Measurements from ENCODE around the gene PPP6R2. TPM values are rescaled to one million over a fixed set of nuclear protein-coding genes. Genes with fewer than 3 reads are reported as not detected.
"Not testable (repeated sequence)": the region's sequence is repeated elsewhere in the genome, so short reads cannot be mapped to it uniquely, and the experiment has no call there.

Gene PPP6R2
- polyA plus RNA-seq, 1 donor (not counting 4 experiments of a cell fraction or from before 2014, with no cell fraction given) = 19.8 TPM

- H3K9me3 ChIP-seq (ENCODE audit: control insufficient read depth, low read depth, low read length) = no peaks in the 10 kb centered on the region
- no peak overlapping the region for H3K27ac ChIP-seq (ENCODE audit: control insufficient read depth, insufficient read depth, low read length)
- dilution Hi-C loops (cut with MboI; ENCODE audit: extremely low pct_ligation_motif_present, low sequenced_read_pairs) = no loop called here
- H3K9me1 ChIP-seq (ENCODE audit: control insufficient read depth, extremely low read depth, insufficient read depth, low read length) = peaks cover 4% of the 10 kb centered on the region
- no peaks in the 10 kb centered on the region for H3K27me3 ChIP-seq (ENCODE audit: control insufficient read depth, extremely low read depth, insufficient read depth, low read length)
- H3K36me3 ChIP-seq (ENCODE audit: control insufficient read depth in 2 of 2, extremely low read depth in 1 of 2, insufficient read depth in 2 of 2, low read length in 2 of 2) = peaks cover 14 to 15% of the 10 kb centered on the region in 2 experiments
- FAIRE-seq = no peak
- peaks cover 12% of the 10 kb centered on the region for H4K20me1 ChIP-seq (ENCODE audit: control insufficient read depth, extremely low read depth, insufficient read depth, low read length)
- no peak overlapping the region for H2AFZ ChIP-seq (ENCODE audit: control insufficient read depth, low read length)
- peaks cover 77% of the 10 kb centered on the region for H3K79me2 ChIP-seq (ENCODE audit: control insufficient read depth, insufficient read depth, low read length)
- H3K4me1 ChIP-seq (ENCODE audit: control insufficient read depth, extremely low read depth, insufficient read depth, low read length) = no peaks in the 10 kb centered on the region
- DNase-seq (ENCODE audit: low read depth, low spot score) = no peak
- TF ChIP-seq EZH2 (IDR thresholded peaks at IDR 0.05; ENCODE audit: low read length) = no peak
- TF ChIP-seq CTCF (optimal IDR thresholded peaks at IDR 0.05 in 1 of 3, IDR thresholded peaks at IDR 0.05 in 1 of 3, conservative IDR thresholded peaks at IDR 0.05 in 1 of 3; ENCODE audit: extremely low read depth in 1 of 3, insufficient read depth in 2 of 3, low read length in 3 of 3) = no peak
- H3K4me2 ChIP-seq (ENCODE audit: control insufficient read depth, extremely low read depth, insufficient read depth, low read depth, low read length) = no peak overlapping the region
- no peak overlapping the region for H3K9ac ChIP-seq (ENCODE audit: control insufficient read depth, extremely low read depth, insufficient read depth, low read length)
- H3K4me3 ChIP-seq (ENCODE audit: control insufficient read depth in 2 of 3, extremely low read depth in 1 of 3, insufficient read depth in 2 of 3, low read depth in 1 of 3, low read length in 3 of 3) = no peak overlapping the region
Measured at GRCh38 chr22:50361688-50362087, 18.6 kb downstream of the PPP6R2 start.

GRCh38 chr22:50363166-50363802 lies 20.2 kb downstream of the PPP6R2 start:
- DNase-seq (ENCODE audit: low read depth, low spot score) (no peak), FAIRE-seq (no peak)
- H3K9me1 ChIP-seq (ENCODE audit: control insufficient read depth, extremely low read depth, insufficient read depth, low read length) = peaks cover 4% of the 10 kb centered on the region
- H3K27me3 ChIP-seq (ENCODE audit: control insufficient read depth, extremely low read depth, insufficient read depth, low read length) = no peaks in the 10 kb centered on the region
- H3K4me2 ChIP-seq (ENCODE audit: control insufficient read depth, extremely low read depth, insufficient read depth, low read depth, low read length) = no peak overlapping the region
- no peak overlapping the region for H3K9ac ChIP-seq (ENCODE audit: control insufficient read depth, extremely low read depth, insufficient read depth, low read length)
- peaks cover 70% of the 10 kb centered on the region for H3K79me2 ChIP-seq (ENCODE audit: control insufficient read depth, insufficient read depth, low read length)
- no peaks in the 10 kb centered on the region for H3K4me1 ChIP-seq (ENCODE audit: control insufficient read depth, extremely low read depth, insufficient read depth, low read length)
- H2AFZ ChIP-seq (ENCODE audit: control insufficient read depth, low read length) = no peak overlapping the region
- peaks cover 12% of the 10 kb centered on the region for H4K20me1 ChIP-seq (ENCODE audit: control insufficient read depth, extremely low read depth, insufficient read depth, low read length)
- no peak overlapping the region for H3K4me3 ChIP-seq (ENCODE audit: control insufficient read depth in 2 of 3, extremely low read depth in 1 of 3, insufficient read depth in 2 of 3, low read depth in 1 of 3, low read length in 3 of 3)
- no peaks in the 10 kb centered on the region for H3K9me3 ChIP-seq (ENCODE audit: control insufficient read depth, low read depth, low read length)
- dilution Hi-C loops (cut with MboI; ENCODE audit: extremely low pct_ligation_motif_present, low sequenced_read_pairs) = no loop called here
- H3K27ac ChIP-seq (ENCODE audit: control insufficient read depth, insufficient read depth, low read length) = no peak overlapping the region
- peaks cover 14 to 17% of the 10 kb centered on the region in 2 experiments for H3K36me3 ChIP-seq (ENCODE audit: control insufficient read depth in 2 of 2, extremely low read depth in 1 of 2, insufficient read depth in 2 of 2, low read length in 2 of 2)
- TF ChIP-seq CTCF (optimal IDR thresholded peaks at IDR 0.05 in 1 of 3, IDR thresholded peaks at IDR 0.05 in 1 of 3, conservative IDR thresholded peaks at IDR 0.05 in 1 of 3; ENCODE audit: extremely low read depth in 1 of 3, insufficient read depth in 2 of 3, low read length in 3 of 3) (no peak), EZH2 (IDR thresholded peaks at IDR 0.05; ENCODE audit: low read length) (no peak)

- H3K9me1 ChIP-seq (ENCODE audit: control insufficient read depth, extremely low read depth, insufficient read depth, low read length); H3K4me3 ChIP-seq (ENCODE audit: control insufficient read depth in 2 of 3, extremely low read depth in 1 of 3, insufficient read depth in 2 of 3, low read depth in 1 of 3, low read length in 3 of 3); H3K4me1 ChIP-seq (ENCODE audit: control insufficient read depth, extremely low read depth, insufficient read depth, low read length); dilution Hi-C loops (cut with MboI; ENCODE audit: extremely low pct_ligation_motif_present, low sequenced_read_pairs); H3K9me3 ChIP-seq (ENCODE audit: control insufficient read depth, low read depth, low read length); H3K9ac ChIP-seq (ENCODE audit: control insufficient read depth, extremely low read depth, insufficient read depth, low read length); FAIRE-seq; H3K4me2 ChIP-seq (ENCODE audit: control insufficient read depth, extremely low read depth, insufficient read depth, low read depth, low read length); H2AFZ ChIP-seq (ENCODE audit: control insufficient read depth, low read length); DNase-seq (ENCODE audit: low read depth, low spot score); H3K27me3 ChIP-seq (ENCODE audit: control insufficient read depth, extremely low read depth, insufficient read depth, low read length); H3K27ac ChIP-seq (ENCODE audit: control insufficient read depth, insufficient read depth, low read length): not testable (repeated sequence)
- peaks cover 12% of the 10 kb centered on the region for H4K20me1 ChIP-seq (ENCODE audit: control insufficient read depth, extremely low read depth, insufficient read depth, low read length)
- H3K36me3 ChIP-seq (ENCODE audit: control insufficient read depth in 2 of 2, extremely low read depth in 1 of 2, insufficient read depth in 2 of 2, low read length in 2 of 2) = peaks cover 14 to 17% of the 10 kb centered on the region in 2 experiments
- H3K79me2 ChIP-seq (ENCODE audit: control insufficient read depth, insufficient read depth, low read length) = peaks cover 69% of the 10 kb centered on the region
Measured at GRCh38 chr22:50363803-50364194, 20.7 kb downstream of the PPP6R2 start.

All from keratinocyte (primary cell).